Ishikawa (cell line): ENCODE results near the gene LRFN2.

ENCODE experiments used
- CEBPB ChIP-seq: IDR thresholded peaks from 2 replicates; pipeline ENCODE4 v1.6.1; 2012
- CREB1 ChIP-seq: IDR thresholded peaks from 2 replicates; pipeline ENCODE4 v1.6.1; 2012; ENCODE audit warnings: low read depth
- EGR1 ChIP-seq: IDR thresholded peaks from 2 replicates; pipeline ENCODE4 v1.6.1; 2012
- EP300 ChIP-seq: IDR thresholded peaks from 2 replicates; pipeline ENCODE4 v1.6.1; 2012; ENCODE audit warnings: borderline replicate concordance
- FOXM1 ChIP-seq: IDR thresholded peaks from 2 replicates; pipeline ENCODE4 v1.6.1; 2012; ENCODE audit warnings: low read depth, borderline replicate concordance
- NFIC ChIP-seq: IDR thresholded peaks from 2 replicates; pipeline ENCODE4 v1.6.1; 2012
- RAD21 ChIP-seq: IDR thresholded peaks from 2 replicates; pipeline ENCODE4 v1.6.1; 2012; ENCODE audit warnings: low read depth
- TAF1 ChIP-seq: IDR thresholded peaks from 2 replicates; pipeline ENCODE4 v1.6.1; 2012; ENCODE audit warnings: low read depth, mild to moderate bottlenecking
- TCF12 ChIP-seq: IDR thresholded peaks from 2 replicates; pipeline ENCODE4 v1.6.1; 2012; ENCODE audit warnings: low read depth
- TEAD4 ChIP-seq: IDR thresholded peaks from 2 replicates; pipeline ENCODE4 v1.6.1; 2012
- YY1 ChIP-seq: IDR thresholded peaks from 2 replicates; pipeline ENCODE4 v1.6.1; 2012; ENCODE audit warnings: low read depth
- ZBTB7A ChIP-seq: IDR thresholded peaks from 2 replicates; pipeline ENCODE4 v1.6.1; 2012; ENCODE audit warnings: low read depth
- TF ChIP-seq, protein P1 (sequence below): IDR thresholded peaks from 2 replicates; pipeline ENCODE4 v1.6.1; 2012; ENCODE audit warnings: low read depth, mild to moderate bottlenecking
- TF ChIP-seq, protein P2 (sequence below): IDR thresholded peaks from 2 replicates; pipeline ENCODE4 v1.6.1; 2012
- TF ChIP-seq, protein P3 (sequence below): IDR thresholded peaks from 2 replicates; pipeline ENCODE4 v1.6.1; 2012

Gene LRFN2

DNA sequence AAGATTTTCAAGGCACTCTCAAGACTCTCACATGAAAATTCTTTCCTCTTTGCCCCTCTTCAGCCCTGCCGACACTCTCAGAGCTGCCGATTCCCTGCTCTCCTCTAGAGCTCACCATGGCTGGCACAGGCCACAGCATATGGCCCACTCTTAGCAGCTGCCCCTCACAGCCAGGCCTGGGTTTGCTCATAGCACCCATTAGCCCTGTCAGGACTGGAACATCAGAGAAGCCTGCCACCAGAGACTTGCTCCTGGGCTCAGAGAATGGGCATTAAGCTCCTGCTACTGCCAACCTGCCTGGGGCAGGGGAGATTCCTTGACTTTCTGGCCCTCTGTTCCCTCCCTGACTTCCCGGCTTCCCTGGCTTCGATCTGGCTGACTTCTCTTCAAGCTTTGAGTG, 96.7 kb downstream of the LRFN2 start:
- TF ChIP-seq EGR1 = no peak
- TF ChIP-seq TEAD4 = no peak

DNA sequence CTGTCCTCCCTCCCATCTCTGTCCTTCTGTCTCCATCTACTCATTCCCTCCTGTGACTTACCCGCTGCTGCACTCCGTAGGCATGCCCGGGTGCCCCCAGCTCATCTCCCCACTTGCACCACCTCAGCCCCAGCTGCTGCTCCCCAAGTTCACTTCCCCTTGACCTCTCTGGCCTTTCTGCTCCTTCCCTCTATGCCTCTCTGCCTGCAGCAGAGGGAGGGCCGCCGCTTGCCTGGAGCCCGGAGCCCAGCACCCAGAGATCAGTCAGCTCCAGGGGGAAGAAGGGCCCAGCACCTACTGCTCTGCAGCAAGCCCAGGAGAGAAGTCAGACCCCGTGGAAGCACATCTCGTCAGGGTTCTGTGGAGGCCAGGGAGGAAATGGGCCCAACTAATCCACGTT, 97.4 kb downstream of the LRFN2 start:
- TF ChIP-seq, protein P1, sequence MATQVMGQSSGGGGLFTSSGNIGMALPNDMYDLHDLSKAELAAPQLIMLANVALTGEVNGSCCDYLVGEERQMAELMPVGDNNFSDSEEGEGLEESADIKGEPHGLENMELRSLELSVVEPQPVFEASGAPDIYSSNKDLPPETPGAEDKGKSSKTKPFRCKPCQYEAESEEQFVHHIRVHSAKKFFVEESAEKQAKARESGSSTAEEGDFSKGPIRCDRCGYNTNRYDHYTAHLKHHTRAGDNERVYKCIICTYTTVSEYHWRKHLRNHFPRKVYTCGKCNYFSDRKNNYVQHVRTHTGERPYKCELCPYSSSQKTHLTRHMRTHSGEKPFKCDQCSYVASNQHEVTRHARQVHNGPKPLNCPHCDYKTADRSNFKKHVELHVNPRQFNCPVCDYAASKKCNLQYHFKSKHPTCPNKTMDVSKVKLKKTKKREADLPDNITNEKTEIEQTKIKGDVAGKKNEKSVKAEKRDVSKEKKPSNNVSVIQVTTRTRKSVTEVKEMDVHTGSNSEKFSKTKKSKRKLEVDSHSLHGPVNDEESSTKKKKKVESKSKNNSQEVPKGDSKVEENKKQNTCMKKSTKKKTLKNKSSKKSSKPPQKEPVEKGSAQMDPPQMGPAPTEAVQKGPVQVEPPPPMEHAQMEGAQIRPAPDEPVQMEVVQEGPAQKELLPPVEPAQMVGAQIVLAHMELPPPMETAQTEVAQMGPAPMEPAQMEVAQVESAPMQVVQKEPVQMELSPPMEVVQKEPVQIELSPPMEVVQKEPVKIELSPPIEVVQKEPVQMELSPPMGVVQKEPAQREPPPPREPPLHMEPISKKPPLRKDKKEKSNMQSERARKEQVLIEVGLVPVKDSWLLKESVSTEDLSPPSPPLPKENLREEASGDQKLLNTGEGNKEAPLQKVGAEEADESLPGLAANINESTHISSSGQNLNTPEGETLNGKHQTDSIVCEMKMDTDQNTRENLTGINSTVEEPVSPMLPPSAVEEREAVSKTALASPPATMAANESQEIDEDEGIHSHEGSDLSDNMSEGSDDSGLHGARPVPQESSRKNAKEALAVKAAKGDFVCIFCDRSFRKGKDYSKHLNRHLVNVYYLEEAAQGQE = no peak
- TF ChIP-seq NFIC (no peak), EGR1 (no peak), TAF1 (no peak), TEAD4 (no peak), ZBTB7A (no peak), RAD21 (no peak), TCF12 (no peak)
- TF ChIP-seq, protein P2, sequence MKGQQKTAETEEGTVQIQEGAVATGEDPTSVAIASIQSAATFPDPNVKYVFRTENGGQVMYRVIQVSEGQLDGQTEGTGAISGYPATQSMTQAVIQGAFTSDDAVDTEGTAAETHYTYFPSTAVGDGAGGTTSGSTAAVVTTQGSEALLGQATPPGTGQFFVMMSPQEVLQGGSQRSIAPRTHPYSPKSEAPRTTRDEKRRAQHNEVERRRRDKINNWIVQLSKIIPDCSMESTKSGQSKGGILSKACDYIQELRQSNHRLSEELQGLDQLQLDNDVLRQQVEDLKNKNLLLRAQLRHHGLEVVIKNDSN = no peak

DNA sequence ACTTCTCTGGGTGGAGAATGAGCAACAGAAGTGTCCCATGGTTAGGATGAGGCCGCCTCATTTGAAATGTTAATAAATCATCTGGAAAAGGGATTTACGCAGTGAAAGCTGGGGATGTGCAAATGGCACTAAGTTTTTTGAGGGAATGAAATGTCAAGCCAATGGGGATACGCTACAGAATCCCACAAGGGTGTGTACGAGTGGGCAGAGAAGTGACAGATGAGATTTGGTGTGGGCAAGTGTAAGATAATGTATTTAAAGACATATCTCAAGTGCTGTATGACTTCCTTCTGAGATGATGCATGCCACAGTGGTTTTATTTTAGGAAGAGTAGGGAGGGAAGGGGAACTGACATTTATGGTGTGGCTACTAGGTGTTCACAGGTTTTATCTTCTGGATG, 100.6 kb downstream of the LRFN2 start:
- TF ChIP-seq CREB1 (no peak), RAD21 (no peak), ZBTB7A (no peak), CEBPB (no peak), TCF12 (no peak), EGR1 (no peak), NFIC (no peak), TEAD4 (no peak)
- TF ChIP-seq, protein P3, sequence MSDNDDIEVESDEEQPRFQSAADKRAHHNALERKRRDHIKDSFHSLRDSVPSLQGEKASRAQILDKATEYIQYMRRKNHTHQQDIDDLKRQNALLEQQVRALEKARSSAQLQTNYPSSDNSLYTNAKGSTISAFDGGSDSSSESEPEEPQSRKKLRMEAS = no peak
- TF ChIP-seq, protein P2 = no peak
- TF ChIP-seq, protein P1 = no peak

DNA sequence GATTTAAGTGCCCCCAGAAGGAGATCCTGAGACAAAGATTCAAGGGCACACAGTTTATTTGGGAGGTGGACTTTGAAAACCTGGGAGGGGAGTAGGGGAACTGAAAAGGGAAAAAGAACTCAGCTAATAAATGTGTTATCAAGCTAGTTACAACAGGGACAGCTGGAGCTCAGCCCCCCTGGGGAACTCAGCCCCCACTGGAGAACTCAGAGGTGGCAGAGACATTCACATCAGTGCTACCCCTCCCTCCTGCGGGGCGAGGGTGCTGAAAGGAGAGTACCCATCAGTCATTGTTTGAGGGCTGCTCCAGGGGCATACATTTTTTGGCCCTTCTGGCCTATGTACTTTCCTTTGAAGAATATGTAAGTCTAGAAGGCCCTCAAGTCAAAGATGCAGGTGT, 101.4 kb downstream of the LRFN2 start:
- TF ChIP-seq EP300 = no peak
- TF ChIP-seq, protein P1 = no peak
- TF ChIP-seq, protein P3 = no peak
- no peak for TF ChIP-seq TEAD4
- no peak for TF ChIP-seq TCF12
- no peak for TF ChIP-seq EGR1
- no peak for TF ChIP-seq CEBPB

DNA sequence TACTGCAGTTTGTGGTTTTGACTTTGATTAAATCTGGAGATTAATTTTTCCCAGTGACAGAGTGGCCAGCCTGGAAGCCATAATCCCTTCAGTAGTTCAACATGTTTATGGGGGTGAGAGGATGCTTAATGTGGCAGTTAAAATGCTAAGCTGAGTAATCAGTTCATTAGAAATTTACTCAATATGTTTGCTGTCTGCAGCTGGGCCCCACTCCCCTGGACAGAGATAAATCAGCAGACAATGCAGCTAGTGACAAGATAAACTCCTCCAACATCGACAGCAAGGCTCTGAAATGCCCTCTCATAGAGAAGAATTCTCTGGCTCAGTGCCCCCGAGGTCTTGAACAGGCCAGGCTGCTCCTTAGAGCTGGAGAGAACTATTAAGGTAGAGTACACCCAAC, 101.9 kb downstream of the LRFN2 start:
- TF ChIP-seq TCF12 (no peak), CEBPB (no peak), TAF1 (no peak), EGR1 (no peak), TEAD4 (no peak), YY1 (no peak), ZBTB7A (no peak), CREB1 (no peak), NFIC (no peak), RAD21 (no peak), EP300 (no peak), FOXM1 (no peak)
- TF ChIP-seq, protein P3 = no peak
- TF ChIP-seq, protein P1 = no peak
- TF ChIP-seq, protein P2 = no peak
